ENCODE data around the gene PUS1.

DNA sequence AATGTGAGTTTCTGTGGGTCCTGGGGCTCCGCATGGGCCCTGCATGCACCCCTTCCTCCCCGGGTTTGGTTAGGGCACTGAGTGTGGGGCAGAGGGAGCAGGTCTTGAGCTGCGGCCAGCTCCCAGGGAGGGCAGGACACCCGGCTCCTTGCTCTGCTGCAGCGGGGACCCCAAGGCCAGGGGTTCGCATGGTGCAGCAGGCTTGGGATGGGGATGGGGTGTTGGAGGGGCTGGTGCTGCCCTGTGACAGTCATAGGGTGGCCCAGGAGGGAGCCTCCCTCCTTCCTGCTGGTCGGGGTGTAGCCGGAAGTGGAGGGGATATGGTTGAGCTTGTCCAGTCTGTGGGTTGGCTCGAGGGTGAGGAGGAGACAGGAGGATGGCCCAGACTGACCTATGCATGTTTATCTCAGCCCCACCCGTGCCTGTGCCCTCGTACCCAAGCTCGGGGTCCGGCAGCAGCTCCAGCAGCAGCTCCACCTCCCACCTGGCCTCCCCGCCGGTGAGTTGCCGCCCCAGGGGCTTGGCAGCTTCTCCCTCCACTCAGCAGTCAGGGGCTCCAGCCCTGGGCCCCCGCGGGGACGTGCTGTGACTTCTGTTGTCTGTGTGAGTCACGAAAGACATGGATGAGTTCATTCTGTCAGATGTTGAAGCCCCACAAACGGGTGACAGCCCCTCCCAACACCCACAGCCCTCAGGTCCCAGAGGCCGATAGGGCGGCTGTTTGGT, 18.6 kb upstream of the PUS1 start:
- TF ChIP-seq CTCF (IDR thresholded peaks at IDR 0.05): no peak
- no peak for TF ChIP-seq POLR2A (IDR thresholded peaks at IDR 0.05)
- TF ChIP-seq EP300 (IDR thresholded peaks at IDR 0.05): no peak
